IPS DF 6.9 (cell line): ENCODE measurements around the gene LRP1.

Source experiments
- DNase-seq: peaks from one replicate; pipeline ENCODE4 v3.0.0-alpha.2; 2013; ENCODE audit warnings: low read depth, low spot score
- H3K27ac ChIP-seq: one replicate; pipeline ENCODE4 v1.5.1; 2013; ENCODE audit warnings: low read length, control low read depth
- H3K27me3 ChIP-seq: 2 replicates; pipeline ENCODE4 v1.6.1; 2013; ENCODE audit warnings: mild to moderate bottlenecking, low read length; ENCODE audit not compliant: control insufficient read depth, insufficient read depth
- H3K36me3 ChIP-seq: 2 replicates; pipeline ENCODE4 v1.6.1; 2013; ENCODE audit warnings: low read length; ENCODE audit not compliant: control insufficient read depth, insufficient read depth
- H3K4me1 ChIP-seq: 2 replicates; pipeline ENCODE4 v1.6.1; 2013; ENCODE audit warnings: low read length; ENCODE audit not compliant: control insufficient read depth, insufficient read depth
- H3K4me3 ChIP-seq: 2 replicates; pipeline ENCODE4 v1.5.1; 2013; ENCODE audit warnings: mild to moderate bottlenecking, low read length
- H3K9me3 ChIP-seq: 2 replicates; pipeline ENCODE4 v1.6.1; 2013; ENCODE audit warnings: low read length, inconsistent platforms; ENCODE audit not compliant: control insufficient read depth, insufficient read depth
- WGBS: extraction: QIAGEN DNeasy Blood & Tissue Kit; methylation state at CpG from one replicate; pipeline ENCODE4 v1.1.7; 2013; ENCODE audit warnings: mixed read lengths, missing lambda C conversion rate; ENCODE audit not compliant: insufficient read length, insufficient coverage; 5-methylcytosine and 5-hydroxymethylcytosine counted together

Gene LRP1

DNA sequence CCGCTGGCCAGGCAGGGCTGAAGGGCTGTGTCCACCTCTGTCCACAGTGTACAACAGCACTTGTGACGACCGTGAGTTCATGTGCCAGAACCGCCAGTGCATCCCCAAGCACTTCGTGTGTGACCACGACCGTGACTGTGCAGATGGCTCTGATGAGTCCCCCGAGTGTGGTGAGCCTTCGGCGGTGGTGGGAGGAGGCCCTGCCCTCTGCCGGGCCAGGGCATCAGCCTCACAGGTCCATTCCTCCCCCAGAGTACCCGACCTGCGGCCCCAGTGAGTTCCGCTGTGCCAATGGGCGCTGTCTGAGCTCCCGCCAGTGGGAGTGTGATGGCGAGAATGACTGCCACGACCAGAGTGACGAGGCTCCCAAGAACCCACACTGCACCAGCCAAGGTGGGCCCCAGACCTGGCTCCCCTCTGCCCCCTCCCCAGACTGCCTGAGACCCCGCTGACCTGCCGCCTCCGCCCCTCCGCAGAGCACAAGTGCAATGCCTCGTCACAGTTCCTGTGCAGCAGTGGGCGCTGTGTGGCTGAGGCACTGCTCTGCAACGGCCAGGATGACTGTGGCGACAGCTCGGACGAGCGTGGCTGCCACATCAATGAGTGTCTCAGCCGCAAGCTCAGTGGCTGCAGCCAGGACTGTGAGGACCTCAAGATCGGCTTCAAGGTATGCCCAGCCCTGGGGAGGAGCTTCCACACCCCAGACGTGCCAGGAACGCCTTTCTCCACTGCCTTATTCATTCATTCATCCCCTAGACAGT lies 67.5 kb downstream of the LRP1 start:
- no peaks in the 10 kb centered on the region for H3K4me1 ChIP-seq
- DNase-seq = no peak
- H3K27me3 ChIP-seq = no peaks in the 10 kb centered on the region
- H3K9me3 ChIP-seq = no peaks in the 10 kb centered on the region
- no peak overlapping the region for H3K27ac ChIP-seq
- no CpG with 5 or more reads among the region's 34 CpGs for WGBS
- H3K4me3 ChIP-seq = no peak overlapping the region
- H3K36me3 ChIP-seq = peaks cover 91% of the 10 kb centered on the region

DNA sequence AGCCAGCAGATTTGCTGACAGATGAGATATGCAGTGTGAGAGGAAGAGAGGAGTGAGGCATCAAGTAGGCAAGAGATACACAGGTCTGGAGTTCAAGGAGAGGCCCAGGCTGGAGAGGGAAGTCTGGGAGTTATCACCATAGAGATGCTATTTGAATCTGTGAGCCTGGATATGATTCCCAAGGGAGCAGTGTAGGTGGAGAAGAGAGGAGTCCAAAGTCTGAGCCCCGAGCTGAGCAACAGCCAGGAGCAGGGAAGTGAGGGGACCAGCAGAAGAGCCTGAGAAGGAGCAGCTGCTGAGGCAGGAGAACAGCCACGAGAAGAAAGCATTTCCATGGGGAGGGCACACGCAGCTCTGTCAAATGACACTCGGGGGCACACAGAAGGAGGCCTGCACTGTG lies 68.2 kb downstream of the LRP1 start:
- no peak overlapping the region for H3K4me3 ChIP-seq
- no peak for DNase-seq
- WGBS = no CpG with 5 or more reads among the region's 4 CpGs
- no peaks in the 10 kb centered on the region for H3K27me3 ChIP-seq
- H3K36me3 ChIP-seq = peaks cover 91% of the 10 kb centered on the region
- H3K4me1 ChIP-seq = no peaks in the 10 kb centered on the region
- H3K9me3 ChIP-seq = no peaks in the 10 kb centered on the region
- H3K27ac ChIP-seq = no peak overlapping the region

DNA sequence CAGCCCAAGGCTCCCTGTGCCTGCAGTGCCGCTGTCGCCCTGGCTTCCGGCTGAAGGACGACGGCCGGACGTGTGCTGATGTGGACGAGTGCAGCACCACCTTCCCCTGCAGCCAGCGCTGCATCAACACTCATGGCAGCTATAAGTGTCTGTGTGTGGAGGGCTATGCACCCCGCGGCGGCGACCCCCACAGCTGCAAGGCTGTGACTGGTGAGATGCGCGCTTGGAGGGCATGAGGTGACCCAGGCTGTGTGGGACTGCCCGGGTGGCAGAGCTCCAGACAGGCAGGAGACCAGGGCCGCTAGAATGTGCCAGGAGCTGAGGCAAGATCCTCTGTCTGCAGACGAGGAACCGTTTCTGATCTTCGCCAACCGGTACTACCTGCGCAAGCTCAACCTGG lies 68.7 kb downstream of the LRP1 start:
- no peaks in the 10 kb centered on the region for H3K27me3 ChIP-seq
- WGBS = no CpG with 5 or more reads among the region's 22 CpGs
- no peak overlapping the region for H3K27ac ChIP-seq
- no peaks in the 10 kb centered on the region for H3K9me3 ChIP-seq
- H3K36me3 ChIP-seq = peaks cover 91% of the 10 kb centered on the region
- no peaks in the 10 kb centered on the region for H3K4me1 ChIP-seq
- H3K4me3 ChIP-seq = no peak overlapping the region
- no peak for DNase-seq

DNA sequence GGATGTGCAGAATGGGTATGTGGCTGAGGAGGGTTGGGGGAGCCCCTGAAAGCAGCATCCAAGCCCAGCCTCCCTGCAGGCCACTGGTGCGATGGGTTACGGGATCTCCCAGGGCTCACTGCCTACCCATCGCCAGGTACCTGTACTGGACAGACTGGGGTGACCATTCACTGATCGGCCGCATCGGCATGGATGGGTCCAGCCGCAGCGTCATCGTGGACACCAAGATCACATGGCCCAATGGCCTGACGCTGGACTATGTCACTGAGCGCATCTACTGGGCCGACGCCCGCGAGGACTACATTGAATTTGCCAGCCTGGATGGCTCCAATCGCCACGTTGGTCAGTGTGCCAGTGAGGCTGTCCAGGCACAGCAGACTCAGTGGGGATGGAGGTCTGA lies 70.0 kb downstream of the LRP1 start:
- Histone ChIP-seq H3K4me3 (no peak overlapping the region), H3K36me3 (peaks cover 91% of the 10 kb centered on the region), H3K9me3 (no peaks in the 10 kb centered on the region), H3K27me3 (no peaks in the 10 kb centered on the region), H3K27ac (no peak overlapping the region), H3K4me1 (no peaks in the 10 kb centered on the region)
- WGBS = no CpG with 5 or more reads among the region's 17 CpGs
- DNase-seq = no peak

DNA sequence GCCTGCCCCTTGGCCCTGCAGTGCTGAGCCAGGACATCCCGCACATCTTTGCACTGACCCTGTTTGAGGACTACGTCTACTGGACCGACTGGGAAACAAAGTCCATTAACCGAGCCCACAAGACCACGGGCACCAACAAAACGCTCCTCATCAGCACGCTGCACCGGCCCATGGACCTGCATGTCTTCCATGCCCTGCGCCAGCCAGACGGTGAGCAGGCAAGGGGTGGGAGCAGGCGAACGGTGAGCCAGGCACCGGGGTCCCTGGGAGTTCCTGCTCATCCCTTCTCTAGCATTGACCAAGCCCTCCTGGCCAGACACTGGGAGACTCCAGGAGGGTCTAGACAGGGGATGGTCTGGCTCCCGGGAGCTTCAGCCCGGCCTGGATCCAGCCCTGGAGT lies 70.9 kb downstream of the LRP1 start:
- no peak overlapping the region for H3K27ac ChIP-seq

DNA sequence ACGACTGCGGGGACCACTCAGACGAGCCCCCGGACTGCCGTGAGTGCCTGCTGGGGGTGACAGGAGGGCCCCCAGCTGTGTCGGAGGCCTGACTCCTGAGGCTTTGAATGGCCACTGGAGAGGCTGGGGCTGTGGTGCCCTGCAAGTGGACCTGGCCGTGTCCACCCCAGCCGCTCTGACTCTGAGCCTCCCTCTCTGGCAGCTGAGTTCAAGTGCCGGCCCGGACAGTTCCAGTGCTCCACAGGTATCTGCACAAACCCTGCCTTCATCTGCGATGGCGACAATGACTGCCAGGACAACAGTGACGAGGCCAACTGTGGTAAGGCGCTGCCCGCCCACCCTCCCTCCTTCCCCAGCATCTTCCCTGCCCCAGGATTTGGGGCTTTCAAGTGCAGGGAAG lies 72.2 kb downstream of the LRP1 start:
- Histone ChIP-seq H3K4me3 (no peak overlapping the region), H3K27ac (no peak overlapping the region), H3K36me3 (peaks cover 89% of the 10 kb centered on the region), H3K9me3 (no peaks in the 10 kb centered on the region), H3K27me3 (no peaks in the 10 kb centered on the region), H3K4me1 (no peaks in the 10 kb centered on the region)
- WGBS = no CpG with 5 or more reads among the region's 15 CpGs
- DNase-seq = no peak

More for the DNA sequence above, 70.9 kb downstream of the LRP1 start:
- Histone ChIP-seq H3K4me1 (no peaks in the 10 kb centered on the region), H3K27me3 (no peaks in the 10 kb centered on the region), H3K9me3 (no peaks in the 10 kb centered on the region), H3K36me3 (peaks cover 89% of the 10 kb centered on the region), H3K4me3 (no peak overlapping the region)
- no peak for DNase-seq
- WGBS = no CpG with 5 or more reads among the region's 15 CpGs

DNA sequence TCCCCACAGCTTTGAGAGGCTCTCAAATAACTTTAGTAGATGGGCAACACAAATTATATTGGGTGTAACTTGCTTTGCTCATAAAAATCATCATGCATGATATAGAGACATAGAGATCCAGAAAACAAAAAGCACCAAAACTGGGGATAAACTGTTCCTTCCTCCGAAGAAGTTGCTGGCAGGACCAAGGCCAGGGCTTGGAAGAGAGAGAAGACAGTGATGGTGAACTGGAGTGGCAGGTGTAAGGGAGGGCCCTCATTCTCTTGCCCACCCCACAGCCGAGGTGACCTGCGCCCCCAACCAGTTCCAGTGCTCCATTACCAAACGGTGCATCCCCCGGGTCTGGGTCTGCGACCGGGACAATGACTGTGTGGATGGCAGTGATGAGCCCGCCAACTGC lies 72.9 kb downstream of the LRP1 start:
- H3K4me3 ChIP-seq = no peak overlapping the region
- no peaks in the 10 kb centered on the region for H3K4me1 ChIP-seq
- no peaks in the 10 kb centered on the region for H3K27me3 ChIP-seq
- H3K36me3 ChIP-seq = peaks cover 89% of the 10 kb centered on the region
- H3K9me3 ChIP-seq = no peaks in the 10 kb centered on the region
- no peak overlapping the region for H3K27ac ChIP-seq
- no peak for DNase-seq
- WGBS = no CpG with 5 or more reads among the region's 8 CpGs

DNA sequence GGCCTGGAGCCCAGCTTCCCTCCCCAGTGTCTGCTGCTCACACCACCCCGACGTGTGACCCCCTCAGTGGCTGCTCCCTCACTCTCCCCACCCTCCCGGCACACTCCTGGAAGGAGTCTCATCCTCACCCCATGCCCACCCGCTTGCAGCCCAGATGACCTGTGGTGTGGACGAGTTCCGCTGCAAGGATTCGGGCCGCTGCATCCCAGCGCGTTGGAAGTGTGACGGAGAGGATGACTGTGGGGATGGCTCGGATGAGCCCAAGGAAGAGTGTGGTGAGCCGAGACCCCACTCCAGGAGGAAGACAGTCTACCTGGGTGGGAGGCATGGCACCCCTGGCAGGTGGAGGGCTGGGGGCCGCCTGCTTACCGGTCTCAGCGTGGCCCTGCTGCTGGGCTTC lies 73.3 kb downstream of the LRP1 start:
- WGBS = no CpG with 5 or more reads among the region's 16 CpGs
- Histone ChIP-seq H3K27me3 (no peaks in the 10 kb centered on the region), H3K4me1 (no peaks in the 10 kb centered on the region), H3K4me3 (no peak overlapping the region), H3K27ac (no peak overlapping the region), H3K36me3 (peaks cover 91% of the 10 kb centered on the region), H3K9me3 (no peaks in the 10 kb centered on the region)
- DNase-seq = no peak

DNA sequence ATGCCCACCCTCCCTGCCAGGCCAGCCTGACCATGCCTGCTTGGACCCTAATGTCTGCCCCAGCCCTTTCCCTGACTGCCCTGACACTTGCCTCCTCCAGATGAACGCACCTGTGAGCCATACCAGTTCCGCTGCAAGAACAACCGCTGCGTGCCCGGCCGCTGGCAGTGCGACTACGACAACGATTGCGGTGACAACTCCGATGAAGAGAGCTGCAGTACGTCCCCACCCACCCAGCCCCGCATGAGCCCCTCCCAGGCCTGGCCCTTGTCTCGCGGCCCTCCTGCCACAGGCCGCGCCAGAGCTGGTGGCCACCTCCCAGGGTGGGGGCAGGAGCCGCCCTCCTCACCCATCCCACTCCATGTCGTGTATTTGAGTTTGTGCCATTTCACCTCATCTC lies 74.0 kb downstream of the LRP1 start:
- Histone ChIP-seq H3K27me3 (no peaks in the 10 kb centered on the region), H3K36me3 (peaks cover 84% of the 10 kb centered on the region), H3K4me1 (no peaks in the 10 kb centered on the region), H3K9me3 (no peaks in the 10 kb centered on the region), H3K27ac (no peak overlapping the region), H3K4me3 (no peak overlapping the region)
- DNase-seq = no peak
- WGBS = no CpG with 5 or more reads among the region's 19 CpGs

DNA sequence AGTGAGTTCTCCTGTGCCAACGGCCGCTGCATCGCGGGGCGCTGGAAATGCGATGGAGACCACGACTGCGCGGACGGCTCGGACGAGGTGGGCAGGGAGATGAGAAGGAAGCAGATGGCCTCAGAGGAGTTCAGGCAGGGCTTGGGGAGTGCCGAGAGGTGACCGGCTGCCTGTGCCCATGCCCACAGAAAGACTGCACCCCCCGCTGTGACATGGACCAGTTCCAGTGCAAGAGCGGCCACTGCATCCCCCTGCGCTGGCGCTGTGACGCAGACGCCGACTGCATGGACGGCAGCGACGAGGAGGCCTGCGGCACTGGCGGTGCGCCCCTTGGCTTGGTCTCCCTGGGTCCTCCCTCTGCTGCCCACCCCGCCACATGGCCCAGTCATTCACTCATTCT lies 74.9 kb downstream of the LRP1 start:
- Histone ChIP-seq H3K4me1 (no peaks in the 10 kb centered on the region), H3K27ac (no peak overlapping the region), H3K4me3 (no peak overlapping the region), H3K27me3 (no peaks in the 10 kb centered on the region), H3K9me3 (no peaks in the 10 kb centered on the region), H3K36me3 (peaks cover 75% of the 10 kb centered on the region)
- no CpG with 5 or more reads among the region's 28 CpGs for WGBS
- no peak for DNase-seq

DNA sequence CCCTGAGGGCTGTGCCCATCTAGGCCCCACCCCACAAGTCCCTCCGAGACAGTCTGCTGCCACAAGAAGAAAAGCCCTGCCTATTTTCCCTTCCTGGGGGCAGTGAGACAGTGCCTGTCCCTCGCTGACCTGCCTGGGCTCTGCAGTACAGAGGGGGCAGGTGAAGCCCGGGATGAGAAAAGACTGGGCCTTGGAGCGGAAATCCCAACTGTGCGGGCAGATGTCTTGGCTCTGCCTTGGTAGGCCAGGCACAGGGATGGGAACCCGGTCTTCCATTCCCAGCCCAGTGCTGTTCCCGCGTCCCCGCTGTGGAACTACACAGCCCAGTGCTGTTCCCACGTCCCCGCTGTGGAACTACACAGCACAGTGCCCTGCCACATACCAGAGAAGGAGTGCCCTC lies 75.5 kb downstream of the LRP1 start:
- no CpG with 5 or more reads among the region's 11 CpGs for WGBS
- H3K36me3 ChIP-seq = peaks cover 74% of the 10 kb centered on the region
- DNase-seq = no peak

More for the DNA sequence above, 75.5 kb downstream of the LRP1 start:
- Histone ChIP-seq H3K4me1 (no peaks in the 10 kb centered on the region), H3K27ac (no peak overlapping the region), H3K4me3 (no peak overlapping the region), H3K9me3 (no peaks in the 10 kb centered on the region), H3K27me3 (no peaks in the 10 kb centered on the region)
